B cell (primary cell): Measurements from ENCODE around the gene JPH3. TPM values are rescaled to one million over a fixed set of nuclear protein-coding genes. Genes with fewer than 3 reads are reported as not detected.

Experiments used
- ATAC-seq: fragments of 200-7000 bp; cut with Tn5 transposase; one replicate; pipeline ENCODE4 v1.10.0; 2021; ENCODE audit warnings: low read depth, mild to moderate bottlenecking, moderate number of reproducible peaks, moderate library complexity
- CTCF ChIA-PET: fragments of 350-600 bp; sonication (Branson Sonifier 250); formaldehyde crosslinking; loops from one replicate; lab custom pipeline; 2021; ENCODE audit warnings: antibody characterized with exemption, inconsistent platforms; lab: Charles Lee
- POLR2A ChIA-PET: fragments of 350-600 bp; sonication (Branson Sonifier 250); formaldehyde crosslinking; loops from one replicate; lab custom pipeline; 2021; ENCODE audit warnings: antibody characterized with exemption; lab: Charles Lee
- DNase-seq: peaks from one replicate; pipeline ENCODE4 v3.0.0; 2013
- H2AFZ ChIP-seq: 2 replicates; pipeline ENCODE4 v1.6.1; 2012; ENCODE audit warnings: mild to moderate bottlenecking, low read depth, low read length; ENCODE audit not compliant: insufficient read depth, poor library complexity, severe bottlenecking
- H3K27ac ChIP-seq, 2 donors: 1 replicate in 1 of 2; 2 replicates in 1 of 2; pipeline ENCODE4 v1.5.1; 2012 to 2013; ENCODE audit warnings: low read length in 2 of 2, mild to moderate bottlenecking in 2 of 2, moderate library complexity in 1 of 2
- H3K27me3 ChIP-seq, 4 experiments: fragments of 200-600 bp in 1 of 4; sonication (generic) in 1 of 4; replicated peaks in 1 of 4; 1 replicate in 2 of 4; 2 replicates in 2 of 4; pipeline versions ENCODE4 v1.6.1 to v1.7.0; 2013 to 2016; ENCODE audit warnings: low read length in 3 of 4, mild to moderate bottlenecking in 2 of 4, mixed read lengths in 1 of 4, moderate library complexity in 1 of 4; ENCODE audit not compliant: insufficient read depth in 4 of 4, control insufficient read depth in 3 of 4; ENCODE audit errors: control extremely low read depth in 1 of 4
- H3K36me3 ChIP-seq, 2 experiments: replicated peaks in 1 of 2; 1 replicate in 1 of 2; 2 replicates in 1 of 2; pipeline versions ENCODE4 v1.6.1 to v1.7.1; 2013; ENCODE audit warnings: low read length in 1 of 2; ENCODE audit not compliant: insufficient read depth in 2 of 2, control insufficient read depth in 1 of 2; ENCODE audit errors: control extremely low read depth in 1 of 2, extremely low read depth in 1 of 2
- H3K4me1 ChIP-seq, 2 donors: fragments of 200-600 bp in 1 of 2; sonication (generic) in 1 of 2; 1 replicate in 1 of 2; 2 replicates in 1 of 2; pipeline versions ENCODE4 v1.5.1 to v1.6.1; 2013 to 2017; ENCODE audit warnings: low read length in 2 of 2; ENCODE audit not compliant: control insufficient read depth in 2 of 2, insufficient read depth in 2 of 2
- H3K4me2 ChIP-seq: replicated peaks from 2 replicates; pipeline ENCODE3; 2012; ENCODE audit warnings: mild to moderate bottlenecking, low read depth, low read length; ENCODE audit not compliant: poor library complexity, severe bottlenecking
- H3K4me3 ChIP-seq, 5 experiments: fragments of 200-600 bp in 1 of 5; sonication (generic) in 1 of 5; 1 replicate in 3 of 5; 2 replicates in 2 of 5; pipeline versions ENCODE4 v1.5.1 to v1.7.0; 2011 to 2016; ENCODE audit warnings: low read length in 4 of 5, mild to moderate bottlenecking in 4 of 5, low read depth in 2 of 5, control low read depth in 1 of 5, moderate library complexity in 1 of 5; ENCODE audit not compliant: insufficient read depth in 1 of 5; ENCODE audit errors: control extremely low read depth in 1 of 5, extremely low read depth in 1 of 5
- H3K79me2 ChIP-seq: fragments of 200-600 bp; sonication (generic); one replicate; pipeline ENCODE4 v1.6.0; 2016; ENCODE audit warnings: low read length; ENCODE audit not compliant: control insufficient read depth, insufficient read depth
- H3K9ac ChIP-seq: fragments of 200-600 bp; sonication (generic); 2 replicates; pipeline ENCODE4 v1.6.1; 2017; ENCODE audit warnings: mild to moderate bottlenecking, low read length, moderate library complexity
- H3K9me3 ChIP-seq, 3 donors: one replicate each; pipeline versions ENCODE4 v1.6.1 to v1.7.1; 2013; ENCODE audit warnings: low read length in 2 of 3; ENCODE audit not compliant: control insufficient read depth in 2 of 3, insufficient read depth in 1 of 3; ENCODE audit errors: control extremely low read depth in 1 of 3
- H4K20me1 ChIP-seq: 2 replicates; pipeline ENCODE4 v1.6.0; 2012; ENCODE audit warnings: mild to moderate bottlenecking, low read length; ENCODE audit not compliant: insufficient read depth, control insufficient read depth, poor library complexity, severe bottlenecking
- H3K27ac Mint-ChIP-seq: one replicate; pipeline ENCODE4 v1.8.0; 2021; ENCODE audit warnings: mixed read lengths
- H3K27me3 Mint-ChIP-seq: one replicate; pipeline ENCODE4 v1.8.0; 2021; ENCODE audit warnings: mixed read lengths
- H3K4me1 Mint-ChIP-seq: one replicate; pipeline ENCODE4 v1.8.0; 2021; ENCODE audit warnings: mixed read lengths
- H3K4me3 Mint-ChIP-seq: one replicate; pipeline ENCODE4 v1.8.0; 2021; ENCODE audit warnings: mixed read lengths
- H3K9me3 Mint-ChIP-seq: one replicate; pipeline ENCODE4 v1.8.0; 2022; ENCODE audit warnings: mixed read lengths; ENCODE audit not compliant: insufficient read depth
- CTCF ChIP-seq: fragments of 200-600 bp; IDR thresholded peaks from one replicate; pipeline ENCODE4 v1.8.0; 2022; ENCODE audit warnings: antibody characterized with exemption, mild to moderate bottlenecking
- EZH2 ChIP-seq: IDR thresholded peaks from 2 replicates; pipeline ENCODE4 v1.6.1; 2012; ENCODE audit warnings: borderline replicate concordance, low read depth, mild to moderate bottlenecking, moderate library complexity, low read length; ENCODE audit not compliant: insufficient read depth, poor library complexity, severe bottlenecking
- WGBS: methylation state at CpG from one replicate; pipeline ENCODE4 v1.1.5; 2013; ENCODE audit warnings: missing lambda C conversion rate; ENCODE audit not compliant: insufficient coverage; 5-methylcytosine and 5-hydroxymethylcytosine counted together
- intact Hi-C: fragments of 100-400 bp; cut with micrococcal nuclease; formaldehyde crosslinking; loops from one replicate; pipeline ENCODE4 v1.10.0; 2022
- polyA plus RNA-seq: library from polyadenylated mRNA; depleted of rRNA; stranded (reverse); fragments of >200 nt; gene quantifications from 2 replicates; pipeline ENCODE4 v1.2.3, GENCODE V29; 2012
- total RNA-seq, 2 donors: library from RNA; stranded (reverse); fragments of 120-200 nt in 1 of 2; gene quantifications; 1 replicate in 1 of 2; 2 replicates in 1 of 2; pipeline versions ENCODE4 v1.2.3 to v1.2.4, GENCODE V29; 2013 to 2022

Gene JPH3
- total and polyA plus RNA-seq, 2 donors (not counting 1 experiment from before 2014, with no cell fraction given) = not detected

DNA sequence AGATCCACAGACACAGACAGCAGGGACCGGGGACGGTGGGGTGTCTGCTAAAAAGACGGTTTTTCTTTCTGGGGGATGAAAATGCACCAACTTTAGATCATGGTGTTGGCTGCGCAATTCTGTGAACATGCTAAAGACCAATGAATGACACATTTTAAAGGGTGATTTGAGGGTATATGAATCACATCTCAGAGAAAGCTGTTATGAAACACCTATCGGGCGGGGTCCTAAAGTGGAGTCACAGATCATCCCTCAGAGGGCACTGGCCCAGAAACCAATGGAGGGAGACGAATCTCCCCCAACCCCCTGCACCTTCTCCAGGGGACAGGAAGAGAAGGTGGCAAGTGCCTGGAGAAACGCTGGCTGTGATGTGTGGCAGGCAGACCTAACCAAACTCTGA lies 137.5 kb downstream of the JPH3 start:
- 95% methylated on average over 8 of the region's 8 CpGs for WGBS

GRCh38 chr16:87740441-87740840 lies 138.1 kb downstream of the JPH3 start:
- peaks cover 51% of the 10 kb centered on the region for H3K79me2 ChIP-seq
- H3K4me3 Mint-ChIP-seq = no peak overlapping the region
- WGBS = 95% methylated on average over 7 of the region's 8 CpGs

More for the DNA sequence above, 137.5 kb downstream of the JPH3 start:
- no peaks in the 10 kb centered on the region for H3K27me3 Mint-ChIP-seq
- H3K4me3 Mint-ChIP-seq = no peak overlapping the region
- POLR2A ChIA-PET = no interaction called here
- no peak for DNase-seq
- no peaks in the 10 kb centered on the region for H3K4me1 Mint-ChIP-seq
- Histone ChIP-seq H3K9me3 (no peaks in the 10 kb centered on the region), H3K4me1 (no peaks in the 10 kb centered on the region), H3K79me2 (peaks cover 46% of the 10 kb centered on the region), H4K20me1 (peaks cover 29% of the 10 kb centered on the region), H3K9ac (no peak overlapping the region), H3K36me3 (peaks cover 11 to 39% of the 10 kb centered on the region in 2 experiments), H3K4me3 (no peak overlapping the region), H2AFZ (no peak overlapping the region), H3K27me3 (no peaks in the 10 kb centered on the region), H3K27ac (no peak overlapping the region), H3K4me2 (no peak overlapping the region)
- CTCF ChIA-PET = no interaction called here
- intact Hi-C loops = no loop called here
- no peak overlapping the region for H3K27ac Mint-ChIP-seq
- TF ChIP-seq EZH2 = no peak
- no peaks in the 10 kb centered on the region for H3K9me3 Mint-ChIP-seq
- no peak for ATAC-seq

More at GRCh38 chr16:87740441-87740840, 138.1 kb downstream of the JPH3 start:
- H3K9me3 ChIP-seq = no peaks in the 10 kb centered on the region
- no peaks in the 10 kb centered on the region for H3K9me3 Mint-ChIP-seq
- ATAC-seq (no peak), DNase-seq (no peak)
- TF ChIP-seq EZH2 = no peak
- no peak for TF ChIP-seq CTCF
- ChIA-PET POLR2A (no interaction called here), CTCF (no interaction called here)
- peaks cover 11 to 44% of the 10 kb centered on the region in 2 experiments for H3K36me3 ChIP-seq
- no peak overlapping the region for H3K9ac ChIP-seq
- H3K4me1 ChIP-seq = no peaks in the 10 kb centered on the region
- H3K27me3 ChIP-seq = no peaks in the 10 kb centered on the region
- H3K27ac ChIP-seq = no peak overlapping the region
- no peaks in the 10 kb centered on the region for H3K27me3 Mint-ChIP-seq
- no peak overlapping the region for H2AFZ ChIP-seq
- no peaks in the 10 kb centered on the region for H3K4me1 Mint-ChIP-seq
- H3K4me2 ChIP-seq = no peak overlapping the region
- H3K4me3 ChIP-seq = no peak overlapping the region
- H4K20me1 ChIP-seq = peaks cover 24% of the 10 kb centered on the region
- no peak overlapping the region for H3K27ac Mint-ChIP-seq
- intact Hi-C loops = no loop called here
